HepG2 (cell line): ENCODE results near the gene UBXN1. TPM values are rescaled to one million over a fixed set of nuclear protein-coding genes. Genes with fewer than 3 reads are reported as not detected.
A peak's percentile ranks its signal among the peaks of the same experiment; 100 is the strongest.

Source experiments
- IKZF5 ChIP-seq: IDR thresholded peaks from 2 replicates; pipeline ENCODE4 v1.6.1; 2018; ENCODE audit warnings: missing genetic modification reagents, mild to moderate bottlenecking, missing compliant biosample characterization
- RFXAP ChIP-seq: sonication (generic); formaldehyde crosslinking; IDR thresholded peaks from 2 replicates; pipeline ENCODE4 v1.4.0; 2020; ENCODE audit warnings: missing genetic modification reagents, borderline replicate concordance
- SKI ChIP-seq: fragments of 450-650 bp; IDR thresholded peaks from one replicate; pipeline ENCODE4 v1.6.1; 2018; ENCODE audit warnings: mild to moderate bottlenecking; ENCODE audit not compliant: partially characterized antibody
- YEATS4 ChIP-seq: sonication (generic); formaldehyde crosslinking; IDR thresholded peaks from 2 replicates; pipeline ENCODE4 v1.4.0; 2020; ENCODE audit warnings: missing genetic modification reagents, borderline replicate concordance
- ZBTB3 ChIP-seq: sonication (generic); formaldehyde crosslinking; IDR thresholded peaks from 2 replicates; pipeline ENCODE4 v1.4.0; 2020; ENCODE audit warnings: low read depth, mild to moderate bottlenecking, moderate library complexity, missing genetic modification reagents, borderline replicate concordance
- ZFP41 ChIP-seq: sonication (generic); formaldehyde crosslinking; IDR thresholded peaks from 2 replicates; pipeline ENCODE4 v1.4.0; 2020; ENCODE audit warnings: mild to moderate bottlenecking, missing genetic modification reagents, borderline replicate concordance
- ZNF598 ChIP-seq: sonication (generic); formaldehyde crosslinking; IDR thresholded peaks from 2 replicates; pipeline ENCODE4 v1.5.1; 2020; ENCODE audit warnings: mild to moderate bottlenecking, missing genetic modification reagents, borderline replicate concordance
- polyA plus RNA-seq, 8 experiments: library from polyadenylated mRNA; depleted of rRNA in 3 of 8; stranded (reverse) in 7 of 8; unstranded in 1 of 8; fragments of >200 nt; fragmentation: Illumina TruSeq in 4 of 8; extraction: Trizol in 4 of 8; gene quantifications; 2 replicates each; pipeline versions ENCODE4 v1.2.1 to v1.2.3, GENCODE V29; 2011 to 2016; ENCODE audit warnings: low read depth in 4 of 8, missing spikeins in 1 of 8, mixed read lengths in 1 of 8; ENCODE audit not compliant: insufficient read depth in 1 of 8
- total RNA-seq, 5 experiments: library from RNA; depleted of rRNA; stranded (reverse); fragments of >200 nt; fragmentation: Illumina TruSeq; extraction: Trizol; gene quantifications; 2 replicates each; pipeline ENCODE4 v1.2.3, GENCODE V29; 2016; ENCODE audit warnings: low read depth in 1 of 5
- TF ChIP-seq, protein P1 (sequence below): sonication (generic); formaldehyde crosslinking; IDR thresholded peaks from 2 replicates; pipeline ENCODE4 v1.4.0; 2020; ENCODE audit warnings: missing genetic modification reagents, borderline replicate concordance
- TF ChIP-seq, protein P2 (sequence below), 2 experiments: sonication (generic) in 1 of 2; formaldehyde crosslinking in 1 of 2; IDR thresholded peaks; 2 replicates each; pipeline versions ENCODE4 v1.4.0 to v1.6.1; 2018 to 2020; ENCODE audit warnings: missing genetic modification reagents in 2 of 2, borderline replicate concordance in 1 of 2, low read depth in 1 of 2, mild to moderate bottlenecking in 1 of 2, missing biosample characterization in 1 of 2
- TF ChIP-seq, protein P3 (sequence below): sonication (generic); formaldehyde crosslinking; IDR thresholded peaks from 2 replicates; pipeline ENCODE4 v1.8.0; 2022; ENCODE audit warnings: mild to moderate bottlenecking, missing genetic modification reagents
- TF ChIP-seq, protein P4 (sequence below): IDR thresholded peaks from 2 replicates; pipeline ENCODE4 v1.6.1; 2016
- TF ChIP-seq, protein P5 (sequence below): sonication (generic); formaldehyde crosslinking; conservative IDR thresholded peaks from 2 replicates; pipeline ENCODE4 v1.4.0; 2020; ENCODE audit warnings: mild to moderate bottlenecking, missing genetic modification reagents, moderate library complexity

Gene UBXN1
- total and polyA plus RNA-seq, 2 of the 13 experiments (the other 11 are each of a cell fraction or from before 2014, with no cell fraction given), result 47.5 to 52.4 TPM

GRCh38 chr11:62728171-62728988, 49.5 kb upstream of the UBXN1 start, which contains the start of gene TTC9C (continued):
- no peak for TF ChIP-seq YEATS4 (CRISPR knock-in tag)
- no peak for TF ChIP-seq ZFP41 (CRISPR knock-in tag)
- 0 out of 2 replicates have a peak, but pooled peaks have one; percentile 3 for TF ChIP-seq ZNF598 (CRISPR knock-in tag)
- no peak for TF ChIP-seq IKZF5 (CRISPR knock-in tag)
- TF ChIP-seq, protein P1, sequence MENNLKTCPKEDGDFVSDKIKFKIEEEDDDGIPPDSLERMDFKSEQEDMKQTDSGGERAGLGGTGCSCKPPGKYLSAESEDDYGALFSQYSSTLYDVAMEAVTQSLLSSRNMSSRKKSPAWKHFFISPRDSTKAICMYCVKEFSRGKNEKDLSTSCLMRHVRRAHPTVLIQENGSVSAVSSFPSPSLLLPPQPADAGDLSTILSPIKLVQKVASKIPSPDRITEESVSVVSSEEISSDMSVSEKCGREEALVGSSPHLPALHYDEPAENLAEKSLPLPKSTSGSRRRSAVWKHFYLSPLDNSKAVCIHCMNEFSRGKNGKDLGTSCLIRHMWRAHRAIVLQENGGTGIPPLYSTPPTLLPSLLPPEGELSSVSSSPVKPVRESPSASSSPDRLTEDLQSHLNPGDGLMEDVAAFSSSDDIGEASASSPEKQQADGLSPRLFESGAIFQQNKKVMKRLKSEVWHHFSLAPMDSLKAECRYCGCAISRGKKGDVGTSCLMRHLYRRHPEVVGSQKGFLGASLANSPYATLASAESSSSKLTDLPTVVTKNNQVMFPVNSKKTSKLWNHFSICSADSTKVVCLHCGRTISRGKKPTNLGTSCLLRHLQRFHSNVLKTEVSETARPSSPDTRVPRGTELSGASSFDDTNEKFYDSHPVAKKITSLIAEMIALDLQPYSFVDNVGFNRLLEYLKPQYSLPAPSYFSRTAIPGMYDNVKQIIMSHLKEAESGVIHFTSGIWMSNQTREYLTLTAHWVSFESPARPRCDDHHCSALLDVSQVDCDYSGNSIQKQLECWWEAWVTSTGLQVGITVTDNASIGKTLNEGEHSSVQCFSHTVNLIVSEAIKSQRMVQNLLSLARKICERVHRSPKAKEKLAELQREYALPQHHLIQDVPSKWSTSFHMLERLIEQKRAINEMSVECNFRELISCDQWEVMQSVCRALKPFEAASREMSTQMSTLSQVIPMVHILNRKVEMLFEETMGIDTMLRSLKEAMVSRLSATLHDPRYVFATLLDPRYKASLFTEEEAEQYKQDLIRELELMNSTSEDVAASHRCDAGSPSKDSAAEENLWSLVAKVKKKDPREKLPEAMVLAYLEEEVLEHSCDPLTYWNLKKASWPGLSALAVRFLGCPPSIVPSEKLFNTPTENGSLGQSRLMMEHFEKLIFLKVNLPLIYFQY, result no peak
- TF ChIP-seq, protein P2, sequence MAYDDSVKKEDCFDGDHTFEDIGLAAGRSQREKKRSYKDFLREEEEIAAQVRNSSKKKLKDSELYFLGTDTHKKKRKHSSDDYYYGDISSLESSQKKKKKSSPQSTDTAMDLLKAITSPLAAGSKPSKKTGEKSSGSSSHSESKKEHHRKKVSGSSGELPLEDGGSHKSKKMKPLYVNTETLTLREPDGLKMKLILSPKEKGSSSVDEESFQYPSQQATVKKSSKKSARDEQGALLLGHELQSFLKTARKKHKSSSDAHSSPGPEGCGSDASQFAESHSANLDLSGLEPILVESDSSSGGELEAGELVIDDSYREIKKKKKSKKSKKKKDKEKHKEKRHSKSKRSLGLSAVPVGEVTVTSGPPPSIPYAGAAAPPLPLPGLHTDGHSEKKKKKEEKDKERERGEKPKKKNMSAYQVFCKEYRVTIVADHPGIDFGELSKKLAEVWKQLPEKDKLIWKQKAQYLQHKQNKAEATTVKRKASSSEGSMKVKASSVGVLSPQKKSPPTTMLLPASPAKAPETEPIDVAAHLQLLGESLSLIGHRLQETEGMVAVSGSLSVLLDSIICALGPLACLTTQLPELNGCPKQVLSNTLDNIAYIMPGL (CRISPR knock-in tag; IDR thresholded peaks at IDR 0.05; ENCODE audit: borderline replicate concordance in 1 of 2, low read depth in 1 of 2), result no peak; a peak in 2 of 4 replicates
- TF ChIP-seq, protein P3, sequence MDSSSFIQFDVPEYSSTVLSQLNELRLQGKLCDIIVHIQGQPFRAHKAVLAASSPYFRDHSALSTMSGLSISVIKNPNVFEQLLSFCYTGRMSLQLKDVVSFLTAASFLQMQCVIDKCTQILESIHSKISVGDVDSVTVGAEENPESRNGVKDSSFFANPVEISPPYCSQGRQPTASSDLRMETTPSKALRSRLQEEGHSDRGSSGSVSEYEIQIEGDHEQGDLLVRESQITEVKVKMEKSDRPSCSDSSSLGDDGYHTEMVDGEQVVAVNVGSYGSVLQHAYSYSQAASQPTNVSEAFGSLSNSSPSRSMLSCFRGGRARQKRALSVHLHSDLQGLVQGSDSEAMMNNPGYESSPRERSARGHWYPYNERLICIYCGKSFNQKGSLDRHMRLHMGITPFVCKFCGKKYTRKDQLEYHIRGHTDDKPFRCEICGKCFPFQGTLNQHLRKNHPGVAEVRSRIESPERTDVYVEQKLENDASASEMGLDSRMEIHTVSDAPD, result no peak
- TF ChIP-seq RFXAP, result no peak
- no peak for TF ChIP-seq SKI
- TF ChIP-seq, protein P4, sequence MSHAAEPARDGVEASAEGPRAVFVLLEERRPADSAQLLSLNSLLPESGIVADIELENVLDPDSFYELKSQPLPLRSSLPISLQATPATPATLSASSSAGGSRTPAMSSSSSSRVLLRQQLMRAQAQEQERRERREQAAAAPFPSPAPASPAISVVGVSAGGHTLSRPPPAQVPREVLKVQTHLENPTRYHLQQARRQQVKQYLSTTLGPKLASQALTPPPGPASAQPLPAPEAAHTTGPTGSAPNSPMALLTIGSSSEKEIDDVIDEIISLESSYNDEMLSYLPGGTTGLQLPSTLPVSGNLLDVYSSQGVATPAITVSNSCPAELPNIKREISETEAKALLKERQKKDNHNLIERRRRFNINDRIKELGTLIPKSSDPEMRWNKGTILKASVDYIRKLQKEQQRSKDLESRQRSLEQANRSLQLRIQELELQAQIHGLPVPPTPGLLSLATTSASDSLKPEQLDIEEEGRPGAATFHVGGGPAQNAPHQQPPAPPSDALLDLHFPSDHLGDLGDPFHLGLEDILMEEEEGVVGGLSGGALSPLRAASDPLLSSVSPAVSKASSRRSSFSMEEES (CRISPR knock-in tag), result 0 out of 2 replicates have a peak, but pooled peaks have one; percentile 12
- TF ChIP-seq, protein P5, sequence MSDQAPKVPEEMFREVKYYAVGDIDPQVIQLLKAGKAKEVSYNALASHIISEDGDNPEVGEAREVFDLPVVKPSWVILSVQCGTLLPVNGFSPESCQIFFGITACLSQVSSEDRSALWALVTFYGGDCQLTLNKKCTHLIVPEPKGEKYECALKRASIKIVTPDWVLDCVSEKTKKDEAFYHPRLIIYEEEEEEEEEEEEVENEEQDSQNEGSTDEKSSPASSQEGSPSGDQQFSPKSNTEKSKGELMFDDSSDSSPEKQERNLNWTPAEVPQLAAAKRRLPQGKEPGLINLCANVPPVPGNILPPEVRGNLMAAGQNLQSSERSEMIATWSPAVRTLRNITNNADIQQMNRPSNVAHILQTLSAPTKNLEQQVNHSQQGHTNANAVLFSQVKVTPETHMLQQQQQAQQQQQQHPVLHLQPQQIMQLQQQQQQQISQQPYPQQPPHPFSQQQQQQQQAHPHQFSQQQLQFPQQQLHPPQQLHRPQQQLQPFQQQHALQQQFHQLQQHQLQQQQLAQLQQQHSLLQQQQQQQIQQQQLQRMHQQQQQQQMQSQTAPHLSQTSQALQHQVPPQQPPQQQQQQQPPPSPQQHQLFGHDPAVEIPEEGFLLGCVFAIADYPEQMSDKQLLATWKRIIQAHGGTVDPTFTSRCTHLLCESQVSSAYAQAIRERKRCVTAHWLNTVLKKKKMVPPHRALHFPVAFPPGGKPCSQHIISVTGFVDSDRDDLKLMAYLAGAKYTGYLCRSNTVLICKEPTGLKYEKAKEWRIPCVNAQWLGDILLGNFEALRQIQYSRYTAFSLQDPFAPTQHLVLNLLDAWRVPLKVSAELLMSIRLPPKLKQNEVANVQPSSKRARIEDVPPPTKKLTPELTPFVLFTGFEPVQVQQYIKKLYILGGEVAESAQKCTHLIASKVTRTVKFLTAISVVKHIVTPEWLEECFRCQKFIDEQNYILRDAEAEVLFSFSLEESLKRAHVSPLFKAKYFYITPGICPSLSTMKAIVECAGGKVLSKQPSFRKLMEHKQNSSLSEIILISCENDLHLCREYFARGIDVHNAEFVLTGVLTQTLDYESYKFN (CRISPR knock-in tag), result no peak; the same call in 1 of the 2 replicates
- TF ChIP-seq ZBTB3 (CRISPR knock-in tag), result 0 out of 2 replicates have a peak, but pooled peaks have one; percentile 36
